HG03460 (cell line): ENCODE data around the gene TIGIT.
A peak's percentile ranks its signal among the peaks of the same experiment; 100 is the strongest.
"Not testable (repeated sequence)": the region's sequence is repeated elsewhere in the genome, so short reads cannot be mapped to it uniquely, and the experiment has no call there.

Experiments
- ATAC-seq: cut with Tn5 transposase; IDR thresholded peaks from one replicate; pipeline ENCODE4 v1.9.1; 2021; ENCODE audit not compliant: unreplicated experiment

The TIGIT gene

DNA sequence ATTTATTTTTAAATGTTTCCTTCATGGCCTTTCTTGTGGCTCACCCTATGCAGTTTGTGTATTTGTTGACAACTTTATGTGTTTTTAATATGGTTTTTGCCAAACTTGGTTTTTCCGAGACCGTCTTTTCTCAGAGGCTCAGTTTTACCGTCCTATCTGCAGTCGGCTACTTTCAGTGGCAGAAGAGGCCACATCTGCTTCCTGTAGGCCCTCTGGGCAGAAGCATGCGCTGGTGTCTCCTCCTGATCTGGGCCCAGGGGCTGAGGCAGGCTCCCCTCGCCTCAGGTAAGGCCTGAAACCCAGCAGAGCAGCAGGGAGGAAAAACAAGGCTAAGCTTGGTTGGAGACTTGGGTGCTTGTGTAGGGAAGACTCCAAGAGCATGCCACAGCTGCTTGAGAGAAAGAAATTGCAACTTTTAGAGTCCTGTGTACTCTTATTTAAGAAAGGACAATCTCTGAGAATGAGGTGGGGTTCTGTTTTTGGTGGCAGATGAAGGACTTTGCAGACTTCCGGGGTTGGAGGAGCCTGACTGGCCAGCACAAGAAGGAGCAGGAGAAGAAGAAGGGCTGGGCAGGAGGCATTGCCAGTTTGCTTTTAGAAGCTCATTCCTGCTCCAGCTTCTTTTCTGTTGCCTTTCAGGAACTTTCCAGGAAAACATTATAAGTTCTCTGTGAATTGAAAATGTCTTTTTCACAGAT lies at the start of gene TIGIT:
Gene TIGIT, plus strand, starts transcription at position 191 of the 698 bp plus-strand sequence. Its CDS starts 34 bp downstream, at position 225.
- ATAC-seq: no peak

DNA sequence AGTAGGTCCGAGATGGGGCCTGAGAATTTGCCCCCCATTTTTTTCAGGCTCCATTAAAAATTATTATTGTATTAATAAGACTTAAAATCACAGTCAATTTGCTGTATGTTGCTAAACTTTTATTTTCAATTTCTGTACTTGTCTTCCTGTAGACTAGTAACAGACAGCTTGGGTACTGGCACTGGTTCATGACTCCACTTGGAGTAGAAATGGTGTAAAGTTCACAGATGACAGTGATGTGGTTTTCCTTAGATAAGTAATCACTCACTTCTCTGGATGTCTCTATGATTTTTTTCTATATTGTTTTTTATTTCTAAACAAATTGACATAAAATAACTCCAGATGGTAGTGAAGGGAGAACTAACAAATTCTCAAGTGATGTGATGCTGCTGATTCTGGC lies 40.9 kb upstream of the TIGIT start:
- no peak for ATAC-seq

DNA sequence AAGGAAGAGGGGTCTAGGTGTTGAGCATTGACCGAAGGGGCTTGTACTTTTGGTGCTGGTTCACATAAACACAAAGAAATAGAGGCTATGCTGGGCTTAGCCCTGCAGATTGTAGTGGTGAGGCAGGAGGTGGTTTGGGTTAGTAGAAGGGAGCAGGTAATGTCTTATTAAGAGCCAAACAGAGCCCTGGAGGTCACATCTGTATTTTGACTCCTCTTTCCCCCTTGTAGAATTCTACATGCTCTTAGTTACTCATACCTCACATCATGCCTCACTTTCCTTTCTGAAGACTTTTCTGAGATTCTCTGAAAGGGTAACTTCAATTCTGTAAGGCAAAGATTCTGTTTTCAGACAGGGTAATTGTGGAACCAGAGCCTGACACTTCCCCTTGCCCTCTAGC lies 40.3 kb upstream of the TIGIT start:
- ATAC-seq: no peak

DNA sequence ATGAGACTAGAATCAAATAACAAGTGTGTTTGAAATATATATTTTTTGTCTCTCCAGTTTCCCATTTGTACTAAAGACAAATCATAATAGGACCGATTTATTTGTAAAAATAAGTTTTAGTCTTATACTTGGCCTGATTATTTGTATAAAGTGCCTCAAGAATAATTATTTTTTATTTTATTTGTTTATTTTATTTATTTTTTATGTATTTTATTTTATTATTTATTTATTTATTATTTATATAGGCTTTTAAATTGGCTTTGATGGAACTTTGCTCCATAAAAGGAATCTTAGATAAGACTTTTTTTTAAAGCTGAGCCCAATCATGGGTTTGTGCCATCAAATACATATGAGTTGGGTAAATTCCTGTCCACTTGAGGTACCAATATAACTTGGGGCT lies 34.3 kb upstream of the TIGIT start:
- ATAC-seq: no peak

DNA sequence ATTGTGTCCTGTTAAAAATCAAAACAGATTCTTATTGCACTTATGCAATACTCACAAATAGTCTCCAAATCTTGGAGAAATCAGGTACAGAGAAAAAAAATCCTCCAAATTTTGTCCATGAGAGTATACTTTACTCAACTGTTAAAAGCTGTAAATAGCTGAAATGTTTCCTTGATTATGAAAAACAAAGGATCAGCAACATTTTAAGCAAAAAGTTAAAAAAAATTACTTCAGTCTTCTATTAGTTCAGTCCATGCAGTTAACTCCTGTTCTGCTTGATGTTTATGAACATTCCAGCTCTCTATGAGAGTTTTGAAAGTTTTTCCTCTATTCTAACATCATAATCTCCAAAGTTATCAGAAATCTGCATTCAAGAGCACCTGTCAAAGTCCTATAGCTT lies 33.7 kb upstream of the TIGIT start:
- no peak for ATAC-seq

DNA sequence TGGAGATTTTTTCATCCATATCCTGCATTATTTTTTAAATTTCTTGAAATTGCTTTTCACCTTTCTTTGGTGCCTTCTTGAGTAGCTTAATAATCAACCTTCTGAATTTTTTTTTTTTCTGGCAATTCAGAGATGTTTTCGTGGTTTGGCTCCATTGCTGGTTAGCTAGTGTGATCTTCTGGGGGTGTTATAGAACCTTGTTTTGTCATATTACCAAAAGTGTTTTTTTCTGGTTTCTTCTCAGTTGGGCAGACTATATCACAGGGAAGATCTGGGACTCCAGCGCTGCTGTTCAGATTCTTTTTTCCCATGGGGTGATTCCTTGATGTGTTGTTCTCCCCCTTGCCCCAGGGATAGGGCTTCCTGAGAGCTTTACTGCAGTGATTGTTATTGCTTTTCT lies 23.8 kb upstream of the TIGIT start:
- no peak for ATAC-seq

DNA sequence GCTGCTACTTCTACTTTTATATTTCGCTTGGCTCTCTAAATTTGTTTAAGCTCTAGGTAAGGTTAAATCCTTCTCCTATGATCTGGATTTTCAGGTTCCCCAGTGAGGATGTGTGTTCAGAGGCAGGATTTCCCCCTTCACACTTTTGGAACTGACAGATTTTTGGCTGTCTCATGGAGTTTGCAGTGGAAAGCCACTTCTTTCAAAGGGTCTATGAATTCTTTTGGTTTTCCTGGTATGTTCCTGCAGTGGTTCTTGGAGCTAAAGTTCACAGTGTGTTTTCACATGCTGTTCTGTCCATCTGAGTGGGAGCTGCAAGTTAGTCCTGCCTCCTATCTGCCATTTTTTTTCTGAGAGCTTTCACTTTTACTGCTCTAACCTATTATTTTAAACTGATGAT lies 21.6 kb upstream of the TIGIT start:
- no peak for ATAC-seq

DNA sequence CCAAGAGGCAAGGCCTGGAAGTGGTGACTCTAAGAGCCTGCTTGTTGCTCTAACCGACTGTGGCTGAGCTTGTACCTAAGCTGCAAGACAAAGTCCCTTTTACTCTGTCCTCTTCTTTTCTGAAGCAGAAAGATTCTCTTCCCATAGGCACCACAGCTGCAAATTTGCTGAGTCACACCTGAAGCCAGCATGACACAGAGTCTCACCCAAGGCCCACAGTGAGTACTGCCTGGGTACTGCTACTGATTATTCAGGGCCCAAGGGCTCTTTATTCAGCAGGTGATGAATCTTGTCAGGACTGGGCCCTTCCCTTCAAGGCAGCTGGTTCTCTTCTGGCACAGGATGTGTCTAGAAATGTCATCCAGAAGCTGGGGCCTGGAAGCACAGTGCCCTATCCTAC lies 18.9 kb upstream of the TIGIT start:
- no peak for ATAC-seq

DNA sequence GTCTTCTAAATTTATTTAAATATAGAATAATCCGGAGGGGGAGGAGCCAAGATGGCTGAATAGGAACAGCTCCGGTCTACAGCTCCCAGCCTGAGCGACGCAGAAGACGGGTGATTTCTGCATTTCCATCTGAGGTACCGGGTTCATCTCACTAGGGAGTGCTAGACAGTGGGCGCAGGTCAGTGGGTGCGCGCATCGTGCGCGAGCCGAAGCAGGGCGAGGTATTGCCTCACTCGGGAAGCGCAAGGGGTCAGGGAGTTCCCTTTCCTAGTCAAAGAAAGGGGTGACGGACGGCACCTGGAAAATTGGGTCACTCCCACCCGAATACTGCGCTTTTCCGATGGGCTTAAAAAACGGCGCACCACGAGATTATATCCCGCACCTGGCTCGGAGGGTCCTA lies 17.0 kb upstream of the TIGIT start:
- not testable (repeated sequence) for ATAC-seq

DNA sequence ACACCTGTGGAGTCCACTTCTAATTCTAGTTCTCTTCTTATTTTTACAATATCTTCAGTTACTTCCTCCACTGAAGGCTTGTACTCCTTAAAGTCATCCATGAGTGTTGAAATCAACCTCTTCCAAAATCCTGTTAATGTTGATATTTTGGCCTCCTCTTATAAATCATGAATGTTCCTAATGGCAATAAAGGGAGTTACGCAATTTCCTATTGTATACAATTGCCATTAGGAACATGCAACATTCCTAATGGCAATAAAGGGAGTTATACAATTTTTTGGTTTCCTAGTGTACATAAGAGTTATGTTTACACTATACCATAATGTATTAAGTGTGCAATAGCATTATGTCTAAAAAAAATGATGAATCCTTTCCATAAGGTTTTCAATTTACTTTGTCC lies 9.2 kb upstream of the TIGIT start:
- ATAC-seq: no peak

DNA sequence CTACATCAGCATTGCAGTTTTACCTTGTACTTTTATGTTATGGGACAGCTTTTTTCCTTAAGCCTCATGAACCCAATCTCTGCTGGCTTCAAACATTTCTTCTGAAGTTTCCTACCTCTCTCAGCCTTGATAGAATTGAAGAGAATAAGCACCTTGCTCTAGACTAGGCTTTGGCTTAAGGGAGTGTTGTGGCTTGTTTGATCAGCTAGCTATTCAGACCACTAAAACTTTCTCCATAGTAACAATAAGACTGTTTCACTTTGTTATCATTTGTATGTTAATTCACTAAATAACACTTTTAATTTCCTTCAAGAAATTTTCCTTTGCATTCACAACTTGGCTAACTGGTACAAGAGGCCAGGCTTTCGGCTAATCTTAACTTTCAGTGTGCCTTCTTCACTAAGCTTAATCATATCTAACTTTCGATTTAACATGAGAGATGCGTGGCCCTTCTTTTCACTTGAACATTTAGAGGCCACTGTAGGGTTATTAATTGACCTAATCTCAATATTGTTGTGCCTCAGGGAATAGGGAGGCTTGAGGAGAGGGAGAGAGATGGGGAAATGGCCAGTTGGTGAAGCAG lies 8.1 kb upstream of the TIGIT start:
- ATAC-seq: no peak

DNA sequence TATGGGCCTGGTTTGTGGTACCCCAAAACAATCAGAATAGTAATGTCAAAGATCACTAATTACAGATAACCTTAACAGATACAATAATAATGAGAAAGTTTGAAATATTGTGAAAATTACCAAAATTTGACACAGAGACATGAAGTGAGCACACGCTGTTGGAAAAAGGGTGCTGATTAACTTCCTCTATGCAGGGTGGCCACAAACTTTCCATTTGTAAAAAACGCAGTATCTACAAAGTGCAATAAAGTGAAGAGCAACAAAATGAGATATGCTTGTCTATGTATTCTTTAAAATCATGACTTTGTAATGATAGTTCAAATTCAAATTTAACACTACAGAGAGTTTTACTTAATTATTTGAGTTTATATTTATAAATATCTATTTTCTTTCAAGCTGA lies 7.6 kb upstream of the TIGIT start:
- ATAC-seq: no peak

DNA sequence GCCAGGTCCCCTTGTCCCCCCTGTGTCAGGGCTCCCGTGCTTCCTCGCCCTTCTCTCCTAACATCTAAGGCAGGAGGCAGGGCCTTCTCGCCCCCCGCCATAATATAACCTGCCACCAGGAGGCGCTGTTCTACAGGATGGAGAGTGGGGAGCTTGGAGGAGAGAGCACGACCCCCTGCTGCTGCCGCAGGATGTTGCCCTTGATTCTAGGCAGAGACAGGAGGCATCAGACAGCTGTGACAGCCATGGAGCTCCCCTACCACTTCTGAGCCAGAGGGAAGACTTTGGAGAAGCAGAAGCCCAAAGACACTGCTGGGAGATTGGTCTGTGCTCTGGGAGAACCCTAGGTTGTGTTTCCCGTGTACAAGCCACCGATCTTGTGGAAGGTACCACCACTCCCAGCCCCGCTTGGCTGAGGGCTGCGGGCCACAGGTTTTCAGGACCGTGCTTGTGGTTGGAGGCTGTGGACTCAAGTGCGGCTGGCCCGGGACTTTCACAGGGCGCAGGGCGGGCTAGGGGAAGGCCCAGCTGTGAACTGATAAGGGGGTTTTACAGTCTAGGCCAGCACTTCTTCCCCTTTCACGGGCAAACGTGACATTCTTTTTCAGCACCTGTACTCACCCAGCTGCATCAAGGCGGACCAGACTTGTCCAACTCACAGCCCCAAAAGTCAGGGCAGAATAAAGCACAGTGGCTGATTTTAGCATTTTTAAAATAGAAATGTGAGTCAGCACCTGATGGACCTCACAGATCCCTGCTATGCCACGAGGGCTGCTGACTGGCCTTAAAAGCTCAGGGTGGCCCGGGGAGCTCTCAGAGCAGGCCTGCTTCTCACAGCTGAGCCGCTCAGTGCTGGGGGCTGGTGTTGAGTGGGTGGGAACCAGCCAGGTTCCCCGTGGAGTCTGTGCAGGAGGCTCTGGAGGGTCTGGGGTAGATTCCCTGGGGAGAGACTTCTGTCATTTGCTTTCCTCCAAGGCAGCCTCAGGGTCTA lies 2.6 kb upstream of the TIGIT start:
- ATAC-seq: peak; percentile 91

DNA sequence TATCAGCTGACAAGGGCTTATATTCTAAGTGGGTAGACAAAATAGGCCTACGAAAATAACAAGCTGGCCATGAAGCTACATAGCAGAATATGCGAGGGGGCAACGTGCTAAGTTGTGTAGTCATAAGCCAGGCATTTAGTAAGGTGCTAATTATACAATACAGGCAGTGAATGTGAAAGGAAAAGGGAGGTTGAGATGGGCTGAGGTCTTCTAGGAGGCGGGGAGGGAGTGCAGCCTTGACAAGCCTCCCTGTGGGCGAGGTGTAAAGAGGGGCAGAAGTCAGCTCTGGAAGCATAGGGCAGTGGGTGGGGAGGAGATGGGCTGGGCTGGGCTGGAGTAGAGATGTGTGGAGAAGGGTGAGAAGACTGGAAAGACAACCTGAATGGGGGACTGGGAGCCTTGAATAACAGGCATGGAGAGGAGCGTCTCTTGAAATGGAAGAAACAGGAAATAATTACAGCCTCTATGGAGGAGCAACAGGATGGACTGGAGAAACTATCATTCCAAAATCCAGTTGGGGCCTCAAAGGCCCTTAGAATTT lies 1.2 kb downstream of the TIGIT start:
- ATAC-seq: no peak

DNA sequence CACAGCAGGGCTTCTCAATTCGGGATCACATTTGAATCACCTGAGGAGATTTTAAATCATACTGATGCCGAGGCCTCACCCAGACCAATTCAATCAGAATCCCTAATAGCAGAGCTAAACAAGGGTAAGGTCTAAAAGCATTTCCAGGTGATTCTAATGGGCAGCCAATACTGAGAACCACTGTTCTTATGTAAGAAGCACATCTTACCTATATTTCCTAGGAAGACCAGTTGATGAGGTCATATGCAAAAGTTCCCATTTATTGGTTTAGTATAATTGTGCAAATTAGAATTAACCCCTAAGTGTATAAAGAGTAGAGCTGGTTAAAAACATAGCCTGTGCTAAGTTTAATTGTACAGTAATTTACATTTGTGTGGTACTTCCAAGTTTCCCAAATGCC lies 2.1 kb downstream of the TIGIT start:
- no peak for ATAC-seq

DNA sequence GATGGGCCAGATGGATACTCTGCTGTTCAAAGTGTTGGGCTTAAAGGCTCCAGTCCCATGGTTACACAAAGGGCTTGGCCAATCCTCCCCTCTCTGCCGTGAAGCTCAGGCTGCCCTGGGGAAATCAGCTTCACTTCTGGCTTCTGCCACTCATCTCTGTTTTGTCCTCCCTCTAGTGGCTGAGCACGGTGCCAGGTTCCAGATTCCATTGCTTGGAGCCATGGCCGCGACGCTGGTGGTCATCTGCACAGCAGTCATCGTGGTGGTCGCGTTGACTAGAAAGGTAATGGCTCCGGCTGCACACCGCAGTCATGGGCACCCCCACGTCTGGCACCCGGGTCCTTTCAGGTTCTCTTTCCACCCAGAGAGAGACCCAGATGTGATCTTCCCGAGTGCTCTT lies 5.6 kb downstream of the TIGIT start:
- no peak for ATAC-seq

DNA sequence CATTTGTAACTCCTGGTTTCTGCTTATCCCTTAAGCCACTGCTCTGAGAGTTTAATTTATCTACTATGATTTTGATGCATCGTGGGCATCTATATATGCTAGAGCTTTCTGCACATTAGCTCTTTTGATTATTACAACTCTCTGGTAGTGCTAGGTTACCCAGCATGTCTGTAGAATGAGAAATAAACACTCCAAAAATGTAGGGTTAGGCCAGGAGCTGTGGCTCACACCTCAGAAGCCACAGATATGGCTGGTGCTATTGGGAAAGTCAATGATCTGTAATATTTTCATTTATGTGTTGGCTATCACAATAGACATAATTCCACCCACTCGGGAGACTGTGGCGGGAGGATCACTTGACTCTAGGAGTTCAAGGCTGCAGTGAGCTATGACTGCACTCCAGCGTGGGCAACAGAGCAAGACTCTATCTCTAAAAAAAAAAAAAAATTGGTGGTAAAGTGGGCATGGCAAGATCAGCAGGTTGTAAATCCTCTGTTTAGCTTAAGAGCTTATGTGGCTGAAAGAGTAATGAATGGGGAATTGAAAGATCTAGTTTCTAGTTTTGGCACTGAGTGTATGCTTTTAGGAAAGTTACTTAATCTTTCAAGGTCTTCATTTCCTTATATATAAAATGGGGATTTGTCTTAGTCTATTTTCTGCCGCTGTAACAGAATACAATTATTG lies 6.3 kb downstream of the TIGIT start:
- no peak for ATAC-seq

DNA sequence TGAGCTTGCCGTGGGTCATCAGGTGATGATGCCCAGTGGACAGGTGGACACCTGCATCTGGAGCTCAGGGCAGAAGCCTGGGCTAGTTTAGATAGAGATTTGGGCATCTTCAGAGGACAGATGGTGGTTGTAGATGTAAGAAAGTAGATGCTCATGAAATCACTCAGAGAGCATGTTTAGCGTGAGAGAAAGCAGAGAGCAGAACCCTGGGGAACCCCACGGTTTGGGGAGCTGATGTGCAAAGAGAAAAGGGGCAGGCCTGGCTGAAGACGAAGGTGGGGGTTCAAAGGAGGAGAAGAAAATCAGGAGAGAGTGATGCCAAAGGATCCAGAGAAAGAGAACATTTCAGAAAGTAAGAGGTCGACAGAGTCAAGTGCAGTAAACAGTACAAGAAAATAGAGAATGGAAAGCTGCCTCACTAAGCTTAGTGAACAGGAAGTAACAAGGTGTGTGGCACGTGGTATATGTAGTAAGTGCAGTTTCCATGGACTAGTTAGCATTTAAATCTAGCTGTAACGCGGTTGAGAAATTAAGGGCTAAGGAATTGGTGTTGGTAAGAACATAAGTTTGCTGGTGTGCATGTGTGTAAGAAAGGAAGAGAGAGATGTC lies 13.5 kb downstream of the TIGIT start:
- ATAC-seq: no peak

DNA sequence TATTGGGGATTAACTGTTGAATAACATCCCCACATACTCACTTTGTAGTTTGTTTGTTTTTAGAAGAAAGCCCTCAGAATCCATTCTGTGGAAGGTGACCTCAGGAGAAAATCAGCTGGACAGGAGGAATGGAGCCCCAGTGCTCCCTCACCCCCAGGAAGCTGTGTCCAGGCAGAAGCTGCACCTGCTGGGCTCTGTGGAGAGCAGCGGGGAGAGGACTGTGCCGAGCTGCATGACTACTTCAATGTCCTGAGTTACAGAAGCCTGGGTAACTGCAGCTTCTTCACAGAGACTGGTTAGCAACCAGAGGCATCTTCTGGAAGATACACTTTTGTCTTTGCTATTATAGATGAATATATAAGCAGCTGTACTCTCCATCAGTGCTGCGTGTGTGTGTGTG lies 14.0 kb downstream of the TIGIT start:
- ATAC-seq: no peak

DNA sequence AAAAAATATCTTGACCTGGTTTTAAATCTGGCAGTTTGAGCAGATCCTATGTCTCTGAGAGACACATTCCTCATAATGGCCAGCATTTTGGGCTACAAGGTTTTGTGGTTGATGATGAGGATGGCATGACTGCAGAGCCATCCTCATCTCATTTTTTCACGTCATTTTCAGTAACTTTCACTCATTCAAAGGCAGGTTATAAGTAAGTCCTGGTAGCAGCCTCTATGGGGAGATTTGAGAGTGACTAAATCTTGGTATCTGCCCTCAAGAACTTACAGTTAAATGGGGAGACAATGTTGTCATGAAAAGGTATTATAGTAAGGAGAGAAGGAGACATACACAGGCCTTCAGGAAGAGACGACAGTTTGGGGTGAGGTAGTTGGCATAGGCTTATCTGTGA lies 14.5 kb downstream of the TIGIT start:
- ATAC-seq: peak; percentile 12

DNA sequence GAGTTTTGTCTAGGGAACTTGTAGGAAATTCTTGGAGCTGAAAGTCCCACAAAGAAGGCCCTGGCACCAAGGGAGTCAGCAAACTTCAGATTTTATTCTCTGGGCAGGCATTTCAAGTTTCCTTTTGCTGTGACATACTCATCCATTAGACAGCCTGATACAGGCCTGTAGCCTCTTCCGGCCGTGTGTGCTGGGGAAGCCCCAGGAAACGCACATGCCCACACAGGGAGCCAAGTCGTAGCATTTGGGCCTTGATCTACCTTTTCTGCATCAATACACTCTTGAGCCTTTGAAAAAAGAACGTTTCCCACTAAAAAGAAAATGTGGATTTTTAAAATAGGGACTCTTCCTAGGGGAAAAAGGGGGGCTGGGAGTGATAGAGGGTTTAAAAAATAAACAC lies 15.0 kb downstream of the TIGIT start:
- peak; percentile 87 for ATAC-seq
